WI38 (cell line): ENCODE measurements around the gene SPIN1.

Experiments
- H3K4me3 ChIP-seq: 2 replicates; pipeline ENCODE4 v1.5.1; 2011; ENCODE audit warnings: low read depth, mild to moderate bottlenecking, control low read depth, low read length
- CTCF ChIP-seq: IDR thresholded peaks from 2 replicates; pipeline ENCODE4 v1.5.1; 2012; ENCODE audit warnings: low read depth, mild to moderate bottlenecking, control low read depth, low read length

Gene SPIN1

GRCh38 chr9:88436379-88436778 lies 48.1 kb downstream of the SPIN1 start:
- no peak overlapping the region for H3K4me3 ChIP-seq
- no peak for TF ChIP-seq CTCF

GRCh38 chr9:88437210-88438146 lies 49.2 kb downstream of the SPIN1 start:
- no peak for TF ChIP-seq CTCF
- no peak overlapping the region for H3K4me3 ChIP-seq

GRCh38 chr9:88438811-88439210 lies 50.6 kb downstream of the SPIN1 start:
- no peak for TF ChIP-seq CTCF
- H3K4me3 ChIP-seq: no peak overlapping the region

DNA sequence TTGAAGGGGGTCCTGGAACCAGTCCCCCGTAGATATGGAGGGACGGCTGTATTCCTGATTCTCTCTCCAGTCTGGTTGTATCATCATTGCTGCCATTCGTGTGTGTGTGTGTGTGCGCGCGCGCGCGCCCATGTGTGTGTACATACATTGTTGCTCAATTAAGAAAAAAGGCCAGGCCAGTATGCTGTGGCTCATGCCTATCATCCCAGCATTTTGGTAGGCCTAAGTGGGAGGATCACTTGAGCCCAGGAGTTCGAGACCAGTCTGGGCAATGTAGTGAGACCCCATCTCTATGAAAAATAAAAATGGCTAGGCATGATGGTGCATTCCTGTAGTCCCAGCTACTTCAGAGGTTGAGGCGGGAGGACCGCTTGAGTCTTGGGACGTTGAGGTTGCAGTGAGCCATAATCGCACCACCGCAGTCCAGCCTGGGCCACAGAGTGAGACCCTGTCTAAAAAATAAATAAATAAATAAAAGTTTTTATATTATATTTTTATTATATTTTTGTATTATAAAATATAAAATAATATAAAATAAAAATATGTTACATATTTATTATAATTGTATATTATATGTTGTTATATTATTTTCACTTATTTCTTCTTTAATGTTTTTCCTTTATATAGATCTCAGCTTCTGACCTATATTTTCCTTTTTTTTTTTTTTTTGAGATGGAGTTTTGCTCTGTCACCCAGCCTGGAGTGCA lies 53.2 kb downstream of the SPIN1 start:
- no peak overlapping the region for H3K4me3 ChIP-seq
- TF ChIP-seq CTCF: no peak

DNA sequence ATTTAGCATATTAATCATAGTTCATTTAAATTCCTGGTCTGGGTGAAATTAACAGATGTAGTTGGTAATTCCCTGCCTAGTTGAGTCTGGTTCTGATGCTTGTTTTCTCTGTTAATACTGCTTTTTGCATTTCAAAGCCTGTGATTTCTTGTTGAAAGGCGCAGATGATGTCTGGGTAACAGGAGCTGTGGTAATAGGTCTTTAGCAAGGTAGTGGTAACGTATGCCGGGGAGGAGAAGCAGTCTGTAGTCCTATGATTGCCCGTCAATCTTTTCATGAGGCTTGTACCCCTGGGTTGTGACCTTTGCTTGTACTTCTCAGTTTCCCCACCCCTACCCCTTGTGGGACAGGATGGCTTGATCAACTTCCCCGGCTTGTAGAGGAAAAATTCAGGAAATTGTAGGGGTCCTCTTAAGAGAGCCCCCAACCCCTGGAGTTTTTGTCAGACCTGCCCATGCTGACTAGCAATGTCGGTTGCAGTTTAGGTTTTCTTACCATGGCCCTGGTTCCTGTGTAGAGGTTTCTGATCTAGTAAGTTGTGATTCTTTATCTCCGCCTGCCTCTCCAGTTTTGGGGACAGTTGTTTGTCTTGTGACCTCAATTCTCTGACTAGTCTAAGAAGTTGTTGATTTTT lies 55.4 kb downstream of the SPIN1 start:
- TF ChIP-seq CTCF: no peak
- no peak overlapping the region for H3K4me3 ChIP-seq

- TF ChIP-seq CTCF: no peak
- H3K4me3 ChIP-seq: no peak overlapping the region
Measured at GRCh38 chr9:88446728-88447127, 58.5 kb downstream of the SPIN1 start.
